Brain microvascular endothelial cell (primary cell): Measurements from ENCODE around the gene SLC35G6.

Experiments used
- DNase-seq: peaks from one replicate; pipeline ENCODE4 v3.0.0-alpha.2; 2020
- H3K27ac ChIP-seq: fragments of 250-450 bp; sonication (Bioruptor Pico); 2 replicates; pipeline ENCODE4 v1.5.1; 2020; ENCODE audit warnings: mild to moderate bottlenecking, moderate library complexity
- H3K27me3 ChIP-seq: fragments of 250-450 bp; sonication (Bioruptor Pico); replicated peaks from 2 replicates; pipeline ENCODE4 v1.5.1; 2020; ENCODE audit warnings: mild to moderate bottlenecking
- H3K36me3 ChIP-seq: fragments of 250-450 bp; sonication (Bioruptor Pico); replicated peaks from 2 replicates; pipeline ENCODE4 v1.5.1; 2020; ENCODE audit warnings: mild to moderate bottlenecking
- H3K4me3 ChIP-seq: 2 replicates; pipeline ENCODE4 v1.5.1; 2011; ENCODE audit warnings: low read depth, mild to moderate bottlenecking, control low read depth, low read length, moderate library complexity
- CTCF ChIP-seq: IDR thresholded peaks from 2 replicates; pipeline ENCODE4 v1.5.1; 2011; ENCODE audit warnings: low read depth, mild to moderate bottlenecking, moderate library complexity, low read length, control low read depth, inconsistent platforms; ENCODE audit errors: missing control alignments
- in situ Hi-C: cut with HindIII; loops from 2 replicates; pipeline ENCODE4 v1.10.0; 2017; ENCODE audit warnings: low sequenced_read_pairs, low pct_ligation_motif_present

Gene SLC35G6

DNA sequence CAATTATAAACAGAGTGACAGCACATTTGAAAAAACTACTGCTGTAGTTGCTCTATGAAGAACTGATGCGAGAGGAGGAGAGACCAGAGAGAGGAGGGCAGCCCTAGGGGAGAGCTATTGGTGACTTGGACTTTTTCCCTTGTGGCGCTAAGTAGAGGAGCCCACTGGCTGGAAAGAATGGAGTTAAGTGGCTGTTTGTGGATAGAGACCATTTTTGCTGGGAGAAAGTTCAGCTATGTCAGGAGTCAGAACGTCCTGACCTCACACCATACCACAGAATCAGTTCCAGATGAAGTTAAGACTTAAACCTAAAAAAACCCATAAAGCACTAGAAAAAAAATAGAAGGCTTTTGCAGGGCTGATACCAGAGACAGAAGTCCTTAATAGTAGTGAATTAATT lies 4.9 kb downstream of the SLC35G6 start:
- no peak for DNase-seq
- Histone ChIP-seq H3K27ac (no peak overlapping the region), H3K4me3 (peak overlapping the region; percentile 87), H3K27me3 (no peaks in the 10 kb centered on the region), H3K36me3 (no peaks in the 10 kb centered on the region)
- in situ Hi-C loops, result no loop called here
- no peak for TF ChIP-seq CTCF

DNA sequence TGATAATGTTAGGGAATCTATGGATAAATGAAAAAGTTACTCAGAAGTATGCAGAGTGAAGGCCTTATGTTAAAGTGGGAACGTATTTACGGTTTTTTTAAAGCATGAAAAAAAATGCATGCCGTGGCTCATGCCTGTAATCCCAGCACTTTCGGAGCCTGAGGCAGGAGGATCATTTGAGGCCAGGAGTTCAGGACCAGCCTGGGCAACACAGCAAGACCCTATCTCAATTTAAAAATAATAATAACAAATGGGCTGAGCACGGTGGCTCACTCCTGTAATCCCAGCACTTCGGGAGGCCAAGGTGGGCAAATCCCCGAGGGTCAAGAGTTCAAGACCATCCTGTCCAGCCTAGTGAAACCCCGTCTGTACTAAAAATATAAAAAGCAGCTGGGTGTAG lies 8.9 kb downstream of the SLC35G6 start:
- TF ChIP-seq CTCF, result no peak

GRCh38 chr17:7491583-7491982 lies 10.3 kb downstream of the SLC35G6 start:
- DNase-seq, result no peak
- in situ Hi-C loops, result no loop called here
- Histone ChIP-seq H3K27me3 (no peaks in the 10 kb centered on the region), H3K27ac (no peak overlapping the region), H3K36me3 (peaks cover 12% of the 10 kb centered on the region), H3K4me3 (no peak overlapping the region)
- no peak for TF ChIP-seq CTCF

More for the DNA sequence above, 8.9 kb downstream of the SLC35G6 start:
- no peaks in the 10 kb centered on the region for H3K36me3 ChIP-seq
- in situ Hi-C loops, result no loop called here
- no peak overlapping the region for H3K4me3 ChIP-seq
- no peak for DNase-seq
- no peaks in the 10 kb centered on the region for H3K27me3 ChIP-seq
- no peak overlapping the region for H3K27ac ChIP-seq

- H3K27me3 ChIP-seq, result no peaks in the 10 kb centered on the region
- no peak overlapping the region for H3K27ac ChIP-seq
- in situ Hi-C loops, result no loop called here
These were observed 12.7 kb downstream of the SLC35G6 start for GRCh38 chr17:7493941-7494340.

DNA sequence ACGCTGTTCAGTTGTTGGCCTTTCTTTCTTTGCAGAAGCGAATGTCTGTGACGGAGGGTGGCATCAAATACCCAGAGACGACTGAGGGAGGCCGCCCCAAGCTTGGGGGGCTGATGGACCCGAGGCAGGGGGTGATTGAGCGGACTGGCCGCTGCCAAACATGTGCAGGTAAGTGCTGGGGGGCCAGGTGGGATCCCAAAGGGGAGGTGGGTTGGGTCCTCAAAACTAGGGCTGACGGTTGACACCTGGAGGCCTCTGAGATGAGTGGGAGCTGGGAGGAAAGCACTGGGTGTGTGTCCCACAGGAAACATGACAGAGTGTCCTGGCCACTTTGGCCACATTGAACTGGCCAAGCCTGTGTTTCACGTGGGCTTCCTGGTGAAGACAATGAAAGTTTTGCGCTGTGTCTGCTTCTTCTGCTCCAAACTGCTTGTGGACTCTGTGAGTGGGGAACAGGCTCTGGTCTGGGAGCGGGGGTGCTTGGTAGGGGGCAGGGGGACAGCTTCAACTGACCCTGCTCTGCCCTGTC lies 14.7 kb downstream of the SLC35G6 start:
- no peak overlapping the region for H3K27ac ChIP-seq
- H3K36me3 ChIP-seq, result peaks cover 53% of the 10 kb centered on the region
- no peak for TF ChIP-seq CTCF
- H3K27me3 ChIP-seq, result no peaks in the 10 kb centered on the region
- in situ Hi-C loops, result no loop called here
- DNase-seq, result no peak
- H3K4me3 ChIP-seq, result no peak overlapping the region

More at GRCh38 chr17:7493941-7494340, 12.7 kb downstream of the SLC35G6 start:
- no peak for TF ChIP-seq CTCF
- peaks cover 33% of the 10 kb centered on the region for H3K36me3 ChIP-seq
- H3K4me3 ChIP-seq, result no peak overlapping the region
- DNase-seq, result no peak
